Nucleus accumbens (tissue), 56 donors: ENCODE measurements around the gene MIPOL1.
A peak's percentile ranks its signal among the peaks of the same experiment; 100 is the strongest.
"Not testable (repeated sequence)": the region's sequence is repeated elsewhere in the genome, so short reads cannot be mapped to it uniquely, and the experiment has no call there.

Experiments used
- DNase-seq, 56 donors: peaks; one replicate each; lab custom pipeline; 2025; lab: John Stamatoyannopoulos, UW

The MIPOL1 gene, protein sequence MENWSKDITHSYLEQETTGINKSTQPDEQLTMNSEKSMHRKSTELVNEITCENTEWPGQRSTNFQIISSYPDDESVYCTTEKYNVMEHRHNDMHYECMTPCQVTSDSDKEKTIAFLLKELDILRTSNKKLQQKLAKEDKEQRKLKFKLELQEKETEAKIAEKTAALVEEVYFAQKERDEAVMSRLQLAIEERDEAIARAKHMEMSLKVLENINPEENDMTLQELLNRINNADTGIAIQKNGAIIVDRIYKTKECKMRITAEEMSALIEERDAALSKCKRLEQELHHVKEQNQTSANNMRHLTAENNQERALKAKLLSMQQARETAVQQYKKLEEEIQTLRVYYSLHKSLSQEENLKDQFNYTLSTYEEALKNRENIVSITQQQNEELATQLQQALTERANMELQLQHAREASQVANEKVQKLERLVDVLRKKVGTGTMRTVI

DNA sequence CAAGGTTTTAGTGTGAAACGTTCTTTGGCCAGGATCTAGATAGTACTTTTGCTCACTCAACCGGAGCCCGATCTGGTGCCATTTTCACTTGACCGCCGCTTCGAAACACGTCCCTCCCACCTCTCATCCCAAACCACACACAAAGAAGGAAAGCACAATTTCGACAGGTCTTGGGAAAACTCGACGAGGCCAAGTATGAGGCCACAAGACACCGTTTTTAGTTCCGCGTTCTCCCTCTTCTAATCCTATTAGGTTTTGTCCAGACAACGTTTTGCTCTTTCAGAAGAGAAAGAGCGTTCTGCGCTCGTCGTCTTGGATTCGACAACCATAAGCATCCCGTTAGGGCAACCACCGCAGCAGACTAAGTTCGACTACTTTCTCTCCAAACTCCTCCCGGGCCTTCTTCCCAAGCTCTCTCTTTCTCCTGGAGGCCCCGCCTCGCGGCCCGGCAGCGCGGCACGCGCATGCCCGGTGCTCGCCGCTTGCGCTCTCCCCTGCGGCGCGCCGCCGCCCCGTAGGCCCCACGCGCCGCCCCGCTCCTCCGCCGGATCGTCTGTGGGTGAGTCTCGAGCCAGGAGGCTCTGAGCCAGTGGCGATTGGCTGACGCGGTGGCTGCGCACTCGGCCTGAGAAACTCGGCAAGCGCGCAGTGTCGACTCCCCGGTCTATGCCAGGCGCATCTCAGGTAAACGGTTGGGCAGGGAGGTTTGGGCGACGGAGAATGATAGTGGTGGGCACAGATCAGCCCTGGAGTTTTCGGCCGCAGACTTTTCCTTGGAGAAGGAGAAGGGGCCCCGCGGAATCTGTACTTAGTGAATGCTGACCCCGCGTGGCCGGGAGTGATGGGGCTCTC lies at the start of gene MIPOL1:
Gene MIPOL1 (plus strand): TSS at position 517 of the 852 bp plus-strand sequence. CDS start 49,952 bp downstream, outside the sequence.
- DNase-seq, result peak in 55 of 56 donors; percentile 28 to 89 (median 73)

DNA sequence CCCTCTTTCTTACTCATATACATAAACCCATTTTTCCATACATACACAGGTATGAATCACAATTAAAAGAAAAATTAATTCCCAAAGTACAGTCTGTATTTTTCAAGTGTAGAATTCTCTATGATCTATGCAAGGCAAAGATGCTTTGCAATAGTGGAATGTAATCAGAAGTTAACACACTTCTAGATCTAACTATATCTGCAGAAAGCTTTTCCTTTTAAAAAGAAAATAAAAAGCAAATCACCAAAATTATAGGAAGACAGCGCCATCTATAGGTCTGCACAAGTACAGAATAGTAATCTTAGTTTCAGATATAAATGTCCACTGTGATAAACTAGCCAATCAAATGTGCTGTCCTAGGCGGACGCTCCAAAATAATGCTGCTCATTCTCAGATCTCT lies 47.3 kb upstream of the MIPOL1 start:
- DNase-seq, result no peak

DNA sequence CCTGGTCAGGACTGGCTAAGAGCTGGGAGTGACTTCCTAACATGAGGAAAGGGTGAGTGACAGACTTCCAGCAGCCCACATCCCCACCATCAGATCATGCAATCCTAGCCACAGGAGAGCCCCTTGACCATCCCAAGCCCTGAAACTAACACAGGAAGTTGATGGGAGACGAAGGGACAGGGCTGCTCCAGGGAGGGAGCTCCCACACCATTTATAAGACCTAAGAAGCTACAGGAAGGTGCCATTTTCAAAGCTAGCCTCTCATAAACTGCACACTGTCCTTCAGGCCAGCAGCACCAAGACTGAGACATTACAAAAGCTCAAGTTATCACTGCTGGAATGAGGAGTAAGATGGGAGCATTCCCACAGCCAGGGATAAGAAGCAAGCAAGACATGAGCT lies 44.7 kb upstream of the MIPOL1 start:
- DNase-seq, result no peak

- DNase-seq, result no peak
Observed at GRCh38 chr14:37153483-37153882, 44.3 kb upstream of the MIPOL1 start.

- no peak for DNase-seq
Observed at GRCh38 chr14:37157987-37158386, 39.8 kb upstream of the MIPOL1 start.

DNA sequence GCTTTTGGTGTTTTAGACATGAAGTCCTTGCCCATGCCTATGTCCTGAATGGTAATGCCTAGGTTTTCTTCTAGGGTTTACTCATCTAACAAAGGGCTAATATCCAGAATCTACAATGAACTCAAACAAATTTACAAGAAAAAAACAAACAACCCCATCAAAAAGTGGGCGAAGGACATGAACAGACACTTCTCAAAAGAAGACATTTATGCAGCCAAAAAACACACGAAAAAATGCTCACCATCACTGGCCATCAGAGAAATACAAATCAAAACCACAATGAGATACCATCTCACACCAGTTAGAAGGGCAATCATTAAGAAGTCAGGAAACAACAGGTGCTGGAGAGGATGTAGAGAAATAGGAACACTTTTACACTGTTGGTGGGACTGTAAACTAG lies 35.4 kb upstream of the MIPOL1 start:
- DNase-seq, result not testable (repeated sequence)

DNA sequence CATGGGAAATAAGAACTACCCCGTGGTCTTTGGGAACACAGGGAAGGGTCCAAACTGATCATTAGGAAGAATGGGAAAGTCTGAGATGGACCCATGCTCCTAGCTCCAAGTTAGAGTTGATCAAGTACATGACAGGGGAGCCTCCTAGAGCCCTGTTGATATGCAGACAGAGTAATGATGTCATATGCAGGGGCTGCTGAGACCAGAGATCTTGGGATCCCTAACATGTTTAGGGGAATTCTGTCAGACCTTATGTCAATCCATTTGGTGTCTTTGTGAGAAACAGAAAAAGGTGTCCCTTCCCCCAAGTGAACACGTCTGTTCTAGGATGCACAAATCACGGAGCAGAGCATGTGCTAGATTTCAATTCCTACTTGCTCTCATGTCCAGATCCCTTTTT lies 31.9 kb upstream of the MIPOL1 start:
- DNase-seq, result no peak

DNA sequence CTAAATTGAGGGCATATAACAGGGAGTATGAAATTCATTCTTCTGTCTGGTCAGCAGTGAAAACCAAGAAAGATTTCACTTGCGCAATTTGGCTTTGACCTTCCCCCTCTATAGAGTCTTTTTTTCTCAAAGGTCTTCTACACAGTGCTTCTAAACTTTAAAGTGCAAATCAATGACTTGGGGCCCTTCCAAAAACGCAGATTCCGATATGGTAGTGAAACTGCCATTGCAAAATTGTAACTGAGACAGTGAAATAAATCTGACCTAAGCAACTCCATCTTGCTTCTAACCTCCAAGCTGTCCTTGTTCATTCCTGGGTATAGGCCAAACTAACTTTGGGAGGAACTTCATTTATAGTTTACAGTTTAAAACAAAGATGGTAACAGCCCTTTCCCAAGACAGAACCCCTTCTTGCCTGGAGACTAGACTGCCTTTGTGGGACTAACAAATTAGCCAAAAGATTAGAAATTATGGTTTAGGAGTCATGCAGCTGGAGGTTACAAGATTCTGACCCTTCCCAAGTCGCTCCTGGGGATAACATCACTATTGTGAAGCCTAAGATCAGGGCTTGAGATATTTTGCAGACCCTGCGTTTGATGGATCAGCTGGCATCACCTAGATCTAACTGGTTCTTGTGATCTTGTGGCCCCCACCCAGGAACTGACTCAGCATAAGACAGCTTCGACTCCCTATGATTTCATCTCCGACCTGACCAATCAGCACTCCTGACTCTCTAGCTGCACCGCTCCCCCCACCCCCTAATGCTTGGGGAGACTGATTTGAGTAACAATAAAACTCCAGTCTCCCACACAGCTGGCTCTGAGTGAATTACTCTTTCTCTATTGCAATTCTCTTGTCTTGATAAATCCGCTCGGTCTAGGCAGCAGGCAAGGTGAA lies 30.3 kb upstream of the MIPOL1 start:
- no peak for DNase-seq

GRCh38 chr14:37168721-37169120 lies 29.0 kb upstream of the MIPOL1 start:
- no peak for DNase-seq

DNA sequence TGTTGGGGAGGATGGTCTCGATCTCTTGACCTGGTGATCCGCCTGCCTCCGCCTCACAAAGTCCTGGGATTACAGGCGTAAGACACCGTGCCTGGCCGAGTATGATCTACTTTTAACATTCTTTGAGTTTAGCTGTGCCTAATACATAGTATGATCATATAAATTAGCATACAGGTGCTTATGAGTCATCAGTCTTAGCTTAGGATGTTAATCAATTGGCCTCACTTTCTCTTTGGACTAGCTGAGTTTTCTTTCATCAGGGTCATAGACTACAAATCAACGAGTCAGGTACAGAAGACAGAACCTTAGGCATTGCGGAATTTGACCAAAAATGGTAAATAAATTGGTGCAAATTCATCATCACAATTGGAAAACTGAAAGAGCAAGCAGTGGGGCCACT lies 27.5 kb upstream of the MIPOL1 start:
- no peak for DNase-seq

DNA sequence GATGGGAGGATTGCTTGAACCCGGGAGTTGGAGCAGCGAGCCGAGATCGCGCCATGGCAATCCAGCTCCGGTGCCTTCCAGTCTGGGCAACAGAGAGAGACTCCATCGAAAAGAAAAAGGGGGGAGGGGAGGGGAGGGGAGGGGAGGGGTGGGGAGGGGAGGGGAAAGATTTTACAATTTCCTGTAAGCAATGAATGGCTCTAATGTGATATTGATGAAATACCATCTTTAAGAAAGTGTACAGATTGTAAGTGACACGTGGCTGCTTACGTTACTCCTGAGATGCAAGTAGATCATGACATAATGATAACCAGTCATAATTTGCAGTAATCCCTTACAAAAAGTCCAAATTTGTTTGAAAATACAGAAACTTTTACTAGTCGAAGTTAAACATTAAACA lies 26.7 kb upstream of the MIPOL1 start:
- no peak for DNase-seq

GRCh38 chr14:37171678-37172023 lies 26.1 kb upstream of the MIPOL1 start:
- no peak for DNase-seq

- DNase-seq, result peak in 52 of 56 donors; percentile 16 to 81 (median 59)
Observed at GRCh38 chr14:37172024-37172869, 25.5 kb upstream of the MIPOL1 start, which contains the start of gene SLC25A21. SLC25A21 (minus strand) TSS chr14:37172606.

- no peak for DNase-seq
Observed at GRCh38 chr14:37172936-37173614, 24.7 kb upstream of the MIPOL1 start.

DNA sequence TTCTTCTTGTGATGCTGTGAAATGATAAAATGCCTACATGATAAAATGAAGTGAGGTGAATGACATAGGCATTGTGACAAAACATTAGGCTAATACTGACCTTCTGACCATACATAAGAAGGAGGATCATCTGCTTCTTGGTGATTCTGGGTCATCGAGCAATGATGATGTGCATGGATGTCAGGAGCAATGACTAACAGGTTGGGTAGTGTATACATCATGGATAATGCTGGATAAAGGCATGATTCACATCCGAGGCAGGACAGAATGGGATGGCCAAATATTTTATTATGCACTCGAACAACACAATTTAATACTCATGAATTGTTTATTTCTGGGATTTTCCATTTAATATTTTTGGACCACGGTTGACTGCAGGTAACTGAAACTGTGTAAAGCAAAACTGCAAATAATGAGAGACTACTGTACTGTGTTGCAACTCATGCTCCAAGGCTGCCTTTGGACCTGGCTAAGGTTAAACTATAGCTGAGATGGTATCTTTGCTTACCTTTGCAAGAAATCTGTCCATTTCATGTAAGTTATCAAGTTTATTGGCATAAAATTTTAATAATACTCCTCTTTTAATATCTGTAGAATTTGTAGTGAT lies 17.7 kb upstream of the MIPOL1 start:
- DNase-seq, result no peak

- DNase-seq, result not testable (repeated sequence)
Observed at GRCh38 chr14:37180886-37181285, 16.9 kb upstream of the MIPOL1 start.

- DNase-seq, result no peak
Observed at GRCh38 chr14:37181441-37181840, 16.3 kb upstream of the MIPOL1 start.

GRCh38 chr14:37184520-37184919 lies 13.2 kb upstream of the MIPOL1 start:
- DNase-seq, result not testable (repeated sequence)

- no peak for DNase-seq
Observed at GRCh38 chr14:37185670-37186069, 12.1 kb upstream of the MIPOL1 start.
